NCI-H526 (cell line): ENCODE measurements around the gene GZF1.
"Not testable (repeated sequence)": the region's sequence is repeated elsewhere in the genome, so short reads cannot be mapped to it uniquely, and the experiment has no call there.

Source experiments
- DNase-seq, 2 experiments: peaks; one replicate each; lab custom pipeline; 2025; lab: John Stamatoyannopoulos, UW

GZF1 gene

DNA sequence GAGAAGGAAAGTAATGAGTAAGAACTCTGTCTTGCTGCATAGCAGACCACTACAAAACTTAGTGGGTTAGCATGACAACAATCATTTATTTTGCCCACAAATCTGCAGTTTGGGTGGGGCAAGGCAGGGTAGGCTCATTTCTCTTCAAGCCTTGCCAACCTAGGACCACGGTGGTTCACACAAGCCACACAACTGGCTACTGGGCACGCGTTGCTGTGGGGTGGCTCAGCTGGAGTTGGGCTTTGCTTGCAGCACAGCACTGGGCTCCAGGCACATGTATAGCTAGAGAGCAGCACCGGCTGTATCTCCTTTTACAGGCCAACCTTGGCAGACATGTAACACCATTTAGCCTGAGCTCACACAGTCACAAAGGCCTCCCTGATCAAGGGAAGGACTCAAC lies 16.0 kb upstream of the GZF1 start:
- no peak for DNase-seq

DNA sequence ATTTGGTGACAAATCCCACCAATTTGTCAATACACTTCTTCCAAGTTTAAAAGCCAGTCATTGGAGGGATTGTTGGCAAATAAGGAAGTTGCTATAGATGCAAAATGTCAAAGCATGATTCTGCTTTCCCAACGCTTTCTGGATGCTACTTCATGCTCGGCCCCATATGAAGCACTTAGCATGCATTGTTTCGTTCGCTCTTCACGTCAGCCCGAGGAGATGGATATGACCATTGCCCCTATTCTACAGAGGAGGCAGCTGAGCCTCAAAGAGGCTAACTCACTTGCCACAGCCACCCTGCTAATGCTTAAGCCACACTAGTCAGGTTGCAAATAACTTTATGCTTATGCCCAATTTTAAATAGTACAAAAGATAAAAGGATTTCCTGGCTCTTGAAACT lies 14.2 kb upstream of the GZF1 start:
- no peak for DNase-seq

GRCh38 chr20:23348510-23348909 lies 13.5 kb upstream of the GZF1 start:
- not testable (repeated sequence) for DNase-seq

GRCh38 chr20:23349338-23350195 lies 12.4 kb upstream of the GZF1 start:
- DNase-seq: peak; percentile 44 to 90

DNA sequence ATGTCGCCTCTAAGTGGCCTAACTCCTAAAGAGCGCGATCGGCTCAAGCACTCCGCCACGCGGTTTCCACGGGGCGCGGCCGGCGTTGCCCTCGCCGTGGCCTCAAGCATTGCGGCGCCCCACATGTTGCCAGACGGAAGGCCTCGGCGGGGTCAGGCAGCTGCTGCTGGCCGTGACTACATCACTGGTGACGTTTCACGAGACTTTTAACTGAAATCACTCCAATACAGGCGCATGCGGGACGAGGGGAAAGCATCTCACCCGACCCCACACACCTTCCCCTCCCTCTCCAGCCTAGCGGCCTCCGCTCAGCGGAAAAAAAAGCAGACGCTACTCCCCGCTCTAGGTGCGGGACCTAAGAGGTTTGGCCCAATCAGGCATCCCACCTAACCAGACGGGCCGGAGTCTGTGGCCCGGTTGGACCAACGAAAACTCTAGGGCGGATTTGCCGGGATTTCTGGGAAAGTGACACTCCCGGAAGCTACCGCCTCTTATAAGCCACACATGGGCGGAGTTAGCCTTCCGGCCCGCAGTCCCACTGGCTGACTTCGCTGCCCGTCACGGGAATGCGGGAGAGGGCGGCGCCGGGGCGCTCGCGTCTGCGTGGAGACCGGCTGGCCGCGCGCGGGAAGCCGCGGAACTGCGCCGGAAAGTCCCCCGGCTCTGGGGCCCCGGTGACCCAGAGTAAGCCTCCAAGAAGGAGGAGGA lies 11.6 kb upstream of the GZF1 start, which contains the start of gene NXT1:
NXT1 (plus strand) TSS at position 596 of the 708 bp plus-strand sequence. CDS start 3,251 bp downstream, outside the sequence.
- DNase-seq: peak; percentile 99

- DNase-seq: peak; percentile 53 to 66
Measured at GRCh38 chr20:23350904-23351838, 10.8 kb upstream of the GZF1 start.

DNA sequence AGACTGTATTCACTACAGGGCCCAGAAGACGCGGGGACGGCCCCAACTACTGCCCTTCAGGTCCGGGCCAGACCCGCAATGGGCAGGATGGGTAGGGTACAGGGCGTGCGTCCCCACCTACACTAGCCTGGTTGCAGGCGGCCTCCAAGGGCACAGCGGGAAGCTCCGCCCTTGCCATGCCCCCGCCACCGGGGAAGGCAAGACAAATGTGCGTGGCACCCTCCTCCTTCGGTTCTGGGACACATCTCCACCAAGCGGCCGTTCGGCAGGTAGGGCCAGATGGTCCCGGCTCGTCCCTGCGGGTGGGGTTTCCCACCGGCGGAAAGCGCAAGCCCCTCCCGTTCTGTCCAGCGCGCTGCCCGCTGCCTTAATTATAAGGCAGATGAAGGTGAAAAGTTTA lies 5.8 kb upstream of the GZF1 start:
- peak in 1 of 2 experiments; percentile 48 for DNase-seq

GRCh38 chr20:23357767-23358562 lies 4.0 kb upstream of the GZF1 start:
- peak; percentile 99 to 100 for DNase-seq

GRCh38 chr20:23358563-23358906 lies 3.4 kb upstream of the GZF1 start:
- DNase-seq: no peak

DNA sequence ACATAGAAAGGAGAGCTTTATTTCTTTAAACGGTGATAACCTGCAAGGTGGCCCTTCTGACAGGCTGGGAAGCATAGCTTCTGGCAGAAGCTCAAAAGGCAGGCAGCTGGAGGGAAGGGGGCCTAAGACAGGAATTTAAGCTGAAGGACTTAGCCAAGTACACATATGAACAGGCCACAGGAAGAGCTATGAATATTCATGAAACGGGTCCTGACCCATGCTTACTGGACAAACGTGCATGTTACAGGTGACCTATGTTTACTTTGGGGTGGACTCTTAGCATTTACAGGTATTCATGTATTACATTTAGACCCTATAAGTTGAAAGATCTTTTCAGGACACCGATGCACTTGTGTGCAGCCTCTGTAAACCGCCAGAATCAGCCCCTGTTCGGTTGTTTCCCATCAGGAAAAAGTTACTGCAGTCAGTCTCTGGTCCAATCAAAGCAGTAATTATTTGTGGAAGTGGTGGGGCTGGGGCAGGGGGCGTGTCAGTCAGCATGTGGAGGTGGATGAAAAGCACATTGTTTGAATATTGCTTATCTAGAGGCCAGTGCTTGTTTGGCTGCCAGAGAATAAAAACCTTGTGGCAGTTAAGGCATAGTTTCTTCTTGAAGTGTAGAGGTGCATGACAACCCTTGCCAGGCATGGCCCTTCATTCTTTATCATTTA lies 2.9 kb upstream of the GZF1 start:
- DNase-seq: peak in 1 of 2 experiments; percentile 30

DNA sequence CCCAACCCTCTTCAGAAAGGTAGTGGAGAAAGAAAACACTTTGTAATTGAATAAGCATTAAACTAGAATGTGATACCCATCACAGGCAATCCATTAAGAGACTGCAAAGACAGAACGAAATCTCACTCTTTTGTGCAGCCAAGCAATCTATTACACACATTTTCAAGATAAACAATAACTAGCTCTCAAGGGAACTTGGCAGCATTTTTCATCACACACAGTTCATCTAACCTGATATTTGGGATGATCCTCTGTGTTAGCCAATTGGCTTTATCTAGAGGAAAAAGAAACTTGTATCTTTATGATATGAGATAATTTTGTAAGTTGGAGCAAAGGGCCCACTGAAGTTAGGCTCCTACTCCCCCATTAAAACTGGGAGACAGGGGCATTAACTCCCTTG lies 1.5 kb upstream of the GZF1 start:
- DNase-seq: no peak

DNA sequence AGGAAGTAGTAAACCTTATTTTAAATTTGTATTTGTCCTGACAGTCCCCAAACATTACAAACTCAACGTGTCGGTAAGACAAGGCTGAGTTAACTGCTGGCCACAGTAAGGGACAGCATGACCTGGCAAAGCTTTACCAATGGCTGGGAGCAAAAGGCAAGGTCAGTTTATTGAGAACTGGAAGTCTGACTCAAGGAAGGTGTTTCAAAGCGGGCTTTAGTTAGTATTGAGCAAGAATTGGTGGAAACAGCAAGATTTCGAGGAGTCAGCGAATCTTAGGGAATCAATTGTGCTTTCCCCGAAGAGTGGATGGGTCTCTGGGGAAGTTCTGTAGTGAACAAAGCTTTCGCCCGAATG lies 885 bp upstream of the GZF1 start:
- no peak for DNase-seq

GRCh38 chr20:23362392-23363256 lies 642 bp downstream of the GZF1 start:
- DNase-seq: peak in 1 of 2 experiments; percentile 61

- DNase-seq: no peak
Measured at GRCh38 chr20:23363257-23363649, 1.3 kb downstream of the GZF1 start.

DNA sequence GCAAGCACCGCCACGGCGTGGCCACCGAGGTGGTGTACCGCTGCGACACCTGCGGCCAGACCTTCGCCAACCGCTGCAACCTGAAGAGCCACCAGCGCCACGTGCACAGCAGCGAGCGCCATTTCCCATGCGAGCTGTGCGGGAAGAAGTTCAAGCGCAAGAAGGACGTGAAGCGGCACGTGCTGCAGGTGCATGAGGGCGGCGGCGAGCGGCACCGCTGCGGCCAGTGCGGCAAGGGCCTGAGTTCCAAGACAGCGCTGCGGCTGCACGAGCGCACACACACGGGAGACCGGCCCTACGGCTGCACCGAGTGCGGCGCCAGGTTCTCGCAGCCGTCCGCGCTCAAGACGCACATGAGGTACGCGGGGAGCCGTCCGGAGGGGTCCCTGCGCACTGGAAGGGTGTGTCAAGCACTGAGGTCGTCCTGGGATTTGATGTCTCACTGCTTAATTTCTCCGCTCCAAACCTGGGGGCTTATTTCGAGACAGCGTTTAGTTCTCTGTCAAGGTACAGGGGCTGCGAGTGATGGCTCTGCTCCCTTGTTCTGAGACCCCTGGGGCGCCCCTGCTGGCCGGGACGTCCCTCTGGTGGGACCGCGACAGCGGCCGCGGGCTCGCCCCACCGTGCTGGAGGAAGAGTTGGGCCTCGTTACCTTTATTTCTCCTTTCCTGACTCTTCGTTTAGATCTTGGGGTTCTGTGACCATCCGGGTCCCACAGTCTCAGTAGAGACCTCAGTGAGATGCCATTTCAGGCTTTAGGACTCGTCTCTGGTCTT lies 3.6 kb downstream of the GZF1 start:
- no peak for DNase-seq

DNA sequence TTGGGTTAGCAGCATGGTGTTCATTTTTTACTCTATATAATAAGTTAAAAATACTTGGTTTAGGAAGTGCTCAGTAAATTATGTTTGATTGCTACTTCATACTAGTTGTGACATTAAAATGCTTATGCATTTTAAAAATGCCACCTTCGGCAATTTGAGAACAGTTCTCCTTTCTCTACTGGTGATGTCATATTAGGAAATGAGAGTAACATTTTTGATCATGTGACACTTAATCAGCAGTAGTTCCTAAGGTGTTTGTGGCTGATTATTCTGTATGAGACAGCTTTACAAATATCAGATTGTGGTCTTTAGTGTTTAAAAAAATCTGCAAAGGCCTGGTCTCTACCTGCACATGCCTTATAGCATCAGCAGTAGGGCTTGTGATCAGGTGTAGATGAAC lies 4.4 kb downstream of the GZF1 start:
- DNase-seq: no peak

GRCh38 chr20:23367770-23368169 lies 5.8 kb downstream of the GZF1 start:
- DNase-seq: no peak

DNA sequence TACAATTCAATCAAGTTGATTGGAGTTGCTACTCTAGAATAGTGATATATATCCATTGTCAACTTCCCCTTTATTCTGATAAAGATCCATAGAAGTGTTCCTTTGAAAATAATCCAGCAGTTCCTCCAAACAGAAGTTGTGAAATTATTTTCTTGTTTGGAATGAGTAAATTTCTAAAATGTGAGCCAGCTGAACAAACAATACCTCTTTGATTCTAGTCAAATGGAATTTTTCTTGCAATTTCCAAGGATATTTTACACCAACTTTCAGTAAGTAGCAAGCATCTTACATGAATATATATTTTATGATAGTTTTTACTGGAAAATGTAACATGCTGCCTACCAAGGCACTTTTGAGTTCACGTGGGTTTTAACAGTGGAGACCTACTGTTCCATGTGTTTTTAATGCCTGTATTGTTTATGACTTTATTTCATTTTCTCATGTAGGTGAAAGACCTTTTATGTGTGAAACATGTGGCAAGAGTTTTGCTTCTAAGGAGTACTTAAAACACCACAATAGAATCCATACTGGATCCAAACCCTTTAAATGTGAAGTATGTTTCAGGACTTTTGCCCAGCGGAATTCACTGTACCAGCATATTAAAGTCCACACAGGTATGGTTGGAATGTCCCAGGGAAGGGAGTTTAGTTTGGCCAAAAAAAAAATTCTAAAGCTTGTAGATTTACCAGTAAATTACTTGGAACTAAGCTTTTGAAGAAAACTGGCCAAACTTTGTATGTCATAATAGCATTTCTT lies 6.5 kb downstream of the GZF1 start:
- no peak for DNase-seq
